NK-92 treated with Interleukin-12 subunit alpha and Interleukin-12 subunit beta, amount 100 ng/mL, for 24 hours (cell line): Measurements from ENCODE around the gene HLA-DMB.

ENCODE experiments used
- DNase-seq: peaks from one replicate; lab custom pipeline; 2025; lab: John Stamatoyannopoulos, UW

HLA-DMB gene

DNA sequence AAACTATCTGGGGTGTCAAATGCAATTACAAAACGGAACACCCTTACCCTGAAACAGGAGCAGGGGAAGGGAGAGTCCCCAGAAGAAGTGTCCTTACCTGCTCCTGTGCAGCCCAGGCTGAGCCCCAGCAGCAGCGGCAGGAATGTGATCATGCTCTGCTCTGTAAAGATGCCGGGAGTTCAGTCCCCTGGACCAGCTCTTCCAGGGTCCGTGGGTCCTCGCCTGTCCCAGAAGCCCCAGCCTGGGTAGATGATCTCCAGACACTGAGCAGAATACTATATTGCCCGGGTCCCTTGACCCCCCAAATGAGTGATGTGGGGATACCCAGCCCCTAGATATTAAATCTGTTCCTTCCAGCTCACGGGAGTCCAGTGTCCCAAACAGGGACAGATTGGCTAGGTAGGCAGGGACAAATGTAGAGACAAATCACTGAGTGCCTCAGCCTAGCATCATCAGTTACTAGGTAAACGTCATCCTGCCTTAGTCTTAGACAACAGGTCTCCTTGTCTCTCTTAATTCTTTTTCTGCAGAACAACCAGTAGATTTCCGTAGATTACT lies at the start of gene HLA-DMB:
HLA-DMB (minus strand) TSS at position 373 of the 558 bp plus-strand sequence; CDS start at position 152, 221 bp downstream.
- DNase-seq: peak; percentile 47

DNA sequence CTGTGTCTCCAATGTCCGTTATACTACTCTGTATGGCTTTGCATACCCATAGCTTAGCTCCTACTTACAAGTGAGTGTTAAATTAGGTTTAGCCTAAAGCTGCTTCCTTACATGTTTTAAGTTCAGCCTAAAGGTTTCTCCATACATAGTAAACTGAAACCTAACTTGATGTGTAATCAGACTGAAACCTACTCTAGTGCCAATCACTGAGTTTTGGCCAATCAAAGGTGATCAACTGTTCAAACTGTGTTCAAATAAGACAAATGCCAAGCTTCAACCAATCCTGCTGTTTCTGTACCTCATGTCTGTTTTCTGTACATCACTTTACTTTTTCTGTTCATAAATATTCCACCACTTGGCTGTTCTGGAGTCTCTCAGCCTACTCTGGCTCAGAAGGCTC lies 48.5 kb upstream of the HLA-DMB start:
- no peak for DNase-seq

DNA sequence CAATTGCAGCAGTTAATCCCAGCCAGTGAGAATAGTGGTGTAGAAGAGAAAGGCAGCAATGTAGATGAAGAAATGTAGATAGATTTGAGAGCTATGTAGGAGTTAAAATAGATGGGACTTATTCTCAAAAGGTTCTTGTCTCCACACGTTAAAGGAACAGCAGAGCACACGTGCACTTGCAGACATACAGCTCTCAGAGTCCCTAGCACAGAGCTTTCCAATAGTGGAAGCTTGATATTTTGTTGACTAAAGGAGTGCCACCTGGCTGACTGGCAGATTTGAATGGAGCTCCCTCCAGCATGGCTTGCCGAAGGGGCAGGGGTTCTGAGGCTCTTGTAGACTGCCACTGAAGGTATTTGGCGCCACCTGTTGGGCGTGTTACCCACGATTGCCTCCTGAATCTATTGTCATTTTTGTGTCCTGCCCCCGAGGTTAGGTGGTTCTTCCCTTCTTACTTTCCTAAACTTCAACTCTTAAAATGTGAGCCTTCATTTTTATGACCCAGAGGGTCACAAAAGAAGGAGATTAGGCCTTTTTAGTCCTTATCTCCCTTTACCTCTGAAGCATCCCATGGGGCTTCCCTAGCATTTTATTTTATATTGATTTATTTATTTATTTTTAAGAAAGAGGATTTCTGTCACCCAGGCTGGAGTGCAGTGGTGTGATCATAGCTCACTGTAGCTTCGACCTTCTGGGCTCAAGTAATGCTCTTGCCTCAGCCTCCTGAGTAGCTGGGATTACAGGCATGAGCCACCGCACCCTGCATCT lies 44.0 kb upstream of the HLA-DMB start:
- peak; percentile 72 for DNase-seq

DNA sequence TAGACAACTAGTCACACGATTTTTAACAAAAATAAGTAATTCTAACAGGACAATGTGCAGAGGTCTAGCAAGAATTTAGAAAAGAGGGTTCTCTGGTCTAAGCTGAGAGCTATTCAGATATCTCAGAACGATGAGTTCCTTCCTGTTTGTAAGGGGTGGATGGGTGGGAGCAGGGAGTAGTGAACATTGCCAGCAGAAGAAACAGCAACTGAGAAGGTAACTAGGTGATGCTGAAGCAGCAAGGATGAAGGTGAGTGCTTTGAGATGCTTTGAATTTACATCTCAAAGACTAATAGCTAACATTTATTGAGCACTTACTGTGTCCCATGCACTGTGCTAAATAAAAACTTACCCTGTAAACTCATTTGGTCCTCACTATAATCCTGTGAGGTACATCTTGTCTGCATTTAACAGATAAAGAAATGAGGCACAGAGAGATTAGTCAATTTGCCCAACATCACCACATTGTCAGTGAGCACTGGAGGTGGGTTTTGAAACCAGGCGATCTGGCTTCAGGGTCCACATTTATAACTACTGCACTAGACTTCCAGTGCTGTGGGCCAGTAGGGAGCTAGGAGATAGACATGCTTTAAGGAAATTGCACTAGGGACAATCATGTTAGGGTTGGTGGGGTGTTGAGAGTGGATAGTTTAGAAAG lies 43.3 kb upstream of the HLA-DMB start:
- DNase-seq: no peak

DNA sequence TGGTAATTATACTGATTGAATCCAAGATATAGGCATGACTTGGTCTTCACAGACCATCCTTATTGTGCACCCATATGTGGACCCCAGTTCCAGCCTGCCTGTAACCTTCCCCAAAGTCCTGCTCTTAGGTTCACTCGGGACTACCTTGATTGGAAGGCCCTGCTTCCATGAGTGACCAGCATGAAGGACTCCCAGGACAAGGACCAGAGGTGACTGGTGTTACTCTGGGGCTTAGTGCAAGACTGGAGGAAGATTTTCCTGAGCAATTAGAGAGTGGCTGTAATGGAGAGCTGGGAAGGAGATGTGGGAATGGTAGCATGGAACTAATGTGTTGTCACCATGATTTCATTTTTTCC lies 42.6 kb upstream of the HLA-DMB start:
- no peak for DNase-seq

DNA sequence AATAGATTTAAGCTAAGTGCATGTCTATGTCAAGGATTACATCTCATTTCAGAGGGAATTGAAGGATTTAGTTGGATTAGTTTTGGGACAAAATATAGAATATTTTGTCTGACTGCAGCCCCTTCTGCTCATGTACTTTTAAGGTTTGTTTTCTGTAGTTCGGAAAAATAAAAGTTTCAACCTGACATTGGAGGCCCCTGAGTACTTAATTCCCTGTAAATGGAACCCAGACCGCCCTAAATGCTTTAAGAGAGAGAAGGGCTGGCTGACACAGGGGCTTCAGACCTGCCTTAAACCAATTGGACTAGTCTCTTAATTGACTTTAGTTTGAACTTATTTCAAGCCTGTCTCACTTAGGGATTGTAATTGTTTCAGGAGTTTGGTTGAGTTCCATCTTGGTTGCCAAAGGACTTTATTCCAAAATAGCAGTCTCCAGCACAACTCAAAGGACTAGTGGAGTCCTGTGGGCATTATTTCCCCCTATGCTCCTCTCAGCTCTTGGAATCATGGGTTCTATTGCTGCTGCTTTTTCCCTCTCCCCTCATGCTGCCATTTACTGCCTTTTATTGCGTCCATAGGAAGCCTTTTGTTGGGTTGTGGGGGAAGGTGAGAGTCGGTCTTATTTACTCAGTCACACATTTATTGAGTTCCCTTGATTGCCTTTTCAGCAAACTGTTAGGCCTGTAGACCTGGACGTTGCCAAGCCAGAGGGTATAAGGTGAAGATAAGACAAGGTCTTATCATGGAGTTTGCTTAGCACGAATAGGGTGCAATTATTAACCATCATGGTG lies 42.1 kb upstream of the HLA-DMB start:
- no peak for DNase-seq

DNA sequence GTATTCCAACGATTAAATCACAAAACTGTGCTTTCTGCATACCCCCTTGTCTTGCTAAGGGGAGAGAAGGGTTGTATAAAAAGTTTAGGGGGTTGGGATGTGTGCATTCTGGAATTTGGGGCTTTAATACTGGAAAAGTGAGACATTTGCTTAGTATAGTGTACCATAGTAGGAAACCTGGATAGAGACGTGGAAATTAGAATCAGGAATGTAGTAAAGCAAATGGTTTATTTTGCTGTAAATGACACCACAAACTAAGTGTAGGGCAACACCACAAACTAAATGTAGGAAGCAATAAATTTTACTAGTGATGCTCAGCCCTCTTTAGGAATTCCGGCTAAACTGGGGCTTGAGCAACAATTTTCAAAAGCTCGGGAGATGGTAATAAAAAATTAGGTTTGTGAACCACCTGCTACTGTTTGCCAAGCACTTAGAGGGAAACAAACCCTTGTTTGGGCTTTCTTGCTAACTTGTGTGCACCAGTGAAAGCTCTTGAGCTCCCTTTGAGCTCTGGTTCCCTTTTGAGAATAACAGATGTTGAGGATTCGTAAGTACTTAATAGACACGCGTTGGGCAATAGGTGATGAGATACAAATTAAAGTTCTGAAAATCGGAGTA lies 41.4 kb upstream of the HLA-DMB start:
- no peak for DNase-seq

DNA sequence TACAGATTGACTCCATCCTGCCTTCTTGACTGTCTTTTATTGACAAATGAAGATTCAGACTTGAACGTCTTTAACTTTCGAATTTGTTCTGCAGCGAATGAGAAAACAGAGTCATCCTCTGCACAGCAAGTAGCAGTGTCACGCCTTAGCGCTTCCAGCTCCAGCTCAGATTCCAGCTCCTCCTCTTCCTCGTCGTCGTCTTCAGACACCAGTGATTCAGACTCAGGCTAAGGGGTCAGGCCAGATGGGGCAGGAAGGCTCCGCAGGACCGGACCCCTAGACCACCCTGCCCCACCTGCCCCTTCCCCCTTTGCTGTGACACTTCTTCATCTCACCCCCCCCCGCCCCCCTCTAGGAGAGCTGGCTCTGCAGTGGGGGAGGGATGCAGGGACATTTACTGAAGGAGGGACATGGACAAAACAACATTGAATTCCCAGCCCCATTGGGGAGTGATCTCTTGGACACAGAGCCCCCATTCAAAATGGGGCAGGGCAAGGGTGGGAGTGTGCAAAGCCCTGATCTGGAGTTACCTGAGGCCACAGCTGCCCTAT lies 39.7 kb upstream of the HLA-DMB start:
- DNase-seq: no peak

DNA sequence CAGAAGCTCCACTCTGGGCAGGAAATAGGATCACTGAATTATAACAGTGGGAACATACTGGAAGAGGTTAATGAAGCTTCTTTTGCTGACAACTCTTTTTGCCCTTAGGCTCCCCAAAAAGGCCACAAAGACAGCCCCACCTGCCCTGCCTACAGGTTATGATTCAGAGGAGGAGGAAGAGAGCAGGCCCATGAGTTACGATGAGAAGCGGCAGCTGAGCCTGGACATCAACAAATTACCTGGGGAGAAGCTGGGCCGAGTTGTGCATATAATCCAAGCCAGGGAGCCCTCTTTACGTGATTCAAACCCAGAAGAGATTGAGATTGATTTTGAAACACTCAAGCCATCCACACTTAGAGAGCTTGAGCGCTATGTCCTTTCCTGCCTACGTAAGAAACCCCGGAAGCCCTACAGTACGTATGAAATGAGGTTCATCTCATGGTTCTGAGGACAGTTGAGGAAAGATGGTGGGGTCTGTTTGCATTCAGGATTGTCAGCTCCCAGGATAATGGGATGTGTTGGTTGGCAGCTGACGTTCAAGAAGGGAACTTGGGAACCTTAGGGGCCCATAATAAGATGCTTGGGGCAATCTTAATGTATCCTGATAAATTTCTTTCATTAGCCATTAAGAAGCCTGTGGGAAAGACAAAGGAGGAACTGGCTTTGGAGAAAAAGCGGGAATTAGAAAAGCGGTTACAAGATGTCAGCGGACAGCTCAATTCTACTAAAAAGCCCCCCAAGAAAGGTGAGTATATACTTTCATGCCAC lies 39.1 kb upstream of the HLA-DMB start:
- no peak for DNase-seq

DNA sequence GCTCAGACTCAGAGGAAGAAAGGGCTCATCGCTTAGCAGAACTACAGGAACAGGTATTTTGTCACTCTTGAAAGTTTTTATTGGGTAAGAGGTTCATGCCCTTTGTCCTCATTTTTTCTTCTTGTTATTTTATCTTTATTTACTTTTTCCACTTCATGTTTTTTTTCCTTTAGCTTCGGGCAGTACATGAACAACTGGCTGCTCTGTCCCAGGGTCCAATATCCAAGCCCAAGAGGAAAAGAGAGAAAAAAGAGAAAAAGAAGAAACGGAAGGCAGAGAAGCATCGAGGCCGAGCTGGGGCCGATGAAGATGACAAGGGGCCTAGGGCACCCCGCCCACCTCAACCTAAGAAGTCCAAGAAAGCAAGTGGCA lies 37.1 kb upstream of the HLA-DMB start:
- DNase-seq: no peak

DNA sequence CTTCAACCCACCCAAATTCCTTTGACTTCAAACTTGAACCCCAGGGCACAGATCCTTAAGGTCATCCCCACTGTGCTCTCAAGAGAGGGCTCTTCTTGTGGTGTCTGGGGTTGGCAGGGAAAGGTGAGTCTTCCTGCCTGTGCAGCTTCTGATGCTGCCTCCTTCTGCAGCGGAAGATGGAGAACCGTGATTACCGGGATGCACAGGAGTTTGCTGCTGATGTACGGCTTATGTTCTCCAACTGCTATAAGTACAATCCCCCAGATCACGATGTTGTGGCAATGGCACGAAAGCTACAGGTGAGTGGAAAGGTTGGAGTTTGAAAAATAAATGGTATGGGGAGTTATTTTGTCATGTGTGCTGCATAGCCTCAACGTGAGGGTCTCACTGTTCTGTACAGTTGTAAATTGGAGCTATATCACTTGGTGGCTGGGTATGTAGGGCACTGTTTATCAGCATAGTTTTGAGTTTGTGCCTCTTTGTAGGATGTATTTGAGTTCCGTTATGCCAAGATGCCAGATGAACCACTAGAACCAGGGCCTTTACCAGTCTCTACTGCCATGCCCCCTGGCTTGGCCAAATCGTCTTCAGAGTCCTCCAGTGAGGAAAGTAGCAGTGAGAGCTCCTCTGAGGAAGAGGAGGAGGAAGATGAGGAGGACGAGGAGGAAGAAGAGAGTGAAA lies 36.6 kb upstream of the HLA-DMB start:
- no peak for DNase-seq

DNA sequence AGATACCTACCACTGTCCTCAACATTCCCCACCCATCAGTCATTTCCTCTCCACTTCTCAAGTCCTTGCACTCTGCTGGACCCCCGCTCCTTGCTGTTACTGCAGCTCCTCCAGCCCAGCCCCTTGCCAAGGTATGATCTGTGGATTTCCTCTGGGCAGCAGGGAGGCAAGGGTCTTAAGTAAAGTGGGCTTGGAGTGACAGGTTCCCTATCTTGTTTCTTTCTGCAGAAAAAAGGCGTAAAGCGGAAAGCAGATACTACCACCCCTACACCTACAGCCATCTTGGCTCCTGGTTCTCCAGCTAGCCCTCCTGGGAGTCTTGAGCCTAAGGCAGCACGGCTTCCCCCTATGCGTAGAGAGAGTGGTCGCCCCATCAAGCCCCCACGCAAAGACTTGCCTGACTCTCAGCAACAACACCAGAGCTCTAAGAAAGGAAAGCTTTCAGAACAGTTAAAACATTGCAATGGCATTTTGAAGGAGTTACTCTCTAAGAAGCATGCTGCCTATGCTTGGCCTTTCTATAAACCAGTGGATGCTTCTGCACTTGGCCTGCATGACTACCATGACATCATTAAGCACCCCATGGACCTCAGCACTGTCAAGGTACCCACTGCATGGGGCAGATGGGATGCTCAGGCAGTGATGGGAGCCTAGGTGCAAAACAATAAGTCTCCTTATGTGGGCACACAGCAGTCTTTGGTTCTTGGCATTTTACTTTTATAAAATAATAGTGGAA lies 35.7 kb upstream of the HLA-DMB start:
- DNase-seq: no peak

DNA sequence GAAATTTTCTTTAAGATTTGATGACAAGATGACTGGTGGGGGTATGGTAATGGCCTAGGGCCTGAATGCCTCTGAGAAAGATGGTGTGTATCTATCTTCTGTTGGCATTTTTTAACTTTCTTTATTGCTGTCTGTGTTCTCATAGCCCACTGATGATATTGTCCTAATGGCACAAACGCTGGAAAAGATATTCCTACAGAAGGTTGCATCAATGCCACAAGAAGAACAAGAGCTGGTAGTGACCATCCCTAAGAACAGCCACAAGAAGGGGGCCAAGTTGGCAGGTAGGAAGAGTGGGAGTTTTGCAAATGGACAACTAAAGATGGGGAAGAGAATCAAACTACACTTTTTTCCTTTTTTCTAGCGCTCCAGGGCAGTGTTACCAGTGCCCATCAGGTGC lies 35.1 kb upstream of the HLA-DMB start:
- DNase-seq: no peak

DNA sequence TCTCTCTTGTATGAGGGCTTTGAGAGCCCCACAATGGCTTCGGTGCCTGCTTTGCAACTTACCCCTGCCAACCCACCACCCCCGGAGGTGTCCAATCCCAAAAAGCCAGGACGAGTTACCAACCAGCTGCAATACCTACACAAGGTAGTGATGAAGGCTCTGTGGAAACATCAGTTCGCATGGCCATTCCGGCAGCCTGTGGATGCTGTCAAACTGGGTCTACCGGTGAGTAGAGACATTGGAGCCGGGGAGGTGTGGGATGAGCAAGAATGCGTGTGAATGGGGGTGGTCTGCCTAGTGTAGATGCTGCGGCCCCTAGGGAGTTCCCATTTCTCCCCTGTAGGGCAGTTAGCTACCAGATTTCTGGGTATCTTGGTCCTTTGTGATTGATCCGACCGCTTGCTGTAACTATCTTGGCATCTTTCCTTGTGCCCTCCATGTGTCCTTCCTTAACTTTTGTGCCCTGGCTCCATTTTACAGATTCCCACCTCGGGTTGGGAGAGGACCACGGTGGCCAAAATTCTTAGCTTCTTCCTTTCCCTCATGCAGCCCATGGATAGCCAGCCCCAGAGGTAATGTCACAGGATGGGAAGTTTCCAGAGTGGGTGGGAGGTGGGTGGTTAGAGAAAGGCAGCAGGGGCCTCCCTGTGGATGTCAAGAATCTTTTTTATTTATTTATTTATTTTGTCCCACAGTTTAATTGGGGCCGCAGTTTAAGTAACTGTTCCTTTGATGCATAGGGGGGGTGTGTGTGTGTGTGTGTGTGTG lies 33.9 kb upstream of the HLA-DMB start:
- DNase-seq: no peak

DNA sequence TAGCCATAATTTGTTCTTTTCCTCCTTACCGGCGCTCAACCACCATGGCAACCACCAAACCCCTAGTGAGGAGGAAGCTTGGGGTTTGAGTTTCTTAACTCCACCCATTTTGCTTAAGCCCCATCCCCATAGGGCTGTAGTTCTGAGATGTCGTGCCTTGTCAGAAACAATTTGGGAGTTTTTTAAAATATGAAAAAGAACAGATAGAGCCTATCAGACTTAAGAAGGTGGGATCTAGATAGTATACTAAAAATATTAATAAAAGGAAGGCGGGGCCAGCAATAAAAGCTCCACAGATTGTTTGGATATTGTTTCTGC lies 33.1 kb upstream of the HLA-DMB start:
- DNase-seq: no peak

DNA sequence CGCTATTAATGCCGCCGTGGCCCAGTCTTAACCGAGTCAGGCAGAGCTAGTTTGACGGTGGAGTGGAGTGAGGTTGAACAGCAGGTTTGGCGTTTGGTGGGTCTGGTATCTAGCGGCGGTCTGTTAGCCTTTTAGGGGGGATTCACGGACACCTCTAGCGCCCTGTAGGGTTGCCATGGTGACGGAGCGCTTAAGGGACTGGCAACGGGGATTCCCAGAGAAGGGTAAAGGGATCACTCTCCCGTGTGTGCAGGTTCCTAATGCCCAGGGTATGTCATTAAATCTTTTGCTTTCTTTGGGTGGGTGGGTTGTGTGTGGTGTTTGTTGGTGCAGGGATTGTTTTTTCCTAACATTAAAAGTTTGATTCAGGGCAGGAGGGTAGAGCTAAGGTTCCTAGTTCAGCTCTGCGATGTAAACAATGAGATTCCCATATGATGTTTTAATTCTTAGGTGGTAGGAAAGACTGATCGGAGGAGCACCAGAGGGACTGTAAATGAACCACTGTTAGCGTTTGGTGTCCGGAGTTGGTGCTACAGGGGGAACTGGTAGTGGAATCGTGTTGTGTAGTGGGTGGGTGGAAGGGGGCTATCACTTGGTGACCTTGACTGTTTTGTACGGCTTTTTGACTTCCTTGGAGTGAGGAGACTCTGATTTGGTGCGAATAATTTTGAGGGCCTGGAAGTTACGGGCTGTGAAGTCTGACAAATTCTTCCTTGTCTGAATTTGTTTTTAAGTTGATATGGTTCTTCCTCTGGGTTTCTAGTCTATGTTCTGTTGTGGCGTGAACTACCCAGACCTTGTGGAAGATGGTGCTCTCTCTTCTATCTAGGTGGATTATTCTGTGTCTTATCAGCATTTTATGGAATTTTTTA lies 32.6 kb upstream of the HLA-DMB start:
- peak; percentile 57 for DNase-seq

DNA sequence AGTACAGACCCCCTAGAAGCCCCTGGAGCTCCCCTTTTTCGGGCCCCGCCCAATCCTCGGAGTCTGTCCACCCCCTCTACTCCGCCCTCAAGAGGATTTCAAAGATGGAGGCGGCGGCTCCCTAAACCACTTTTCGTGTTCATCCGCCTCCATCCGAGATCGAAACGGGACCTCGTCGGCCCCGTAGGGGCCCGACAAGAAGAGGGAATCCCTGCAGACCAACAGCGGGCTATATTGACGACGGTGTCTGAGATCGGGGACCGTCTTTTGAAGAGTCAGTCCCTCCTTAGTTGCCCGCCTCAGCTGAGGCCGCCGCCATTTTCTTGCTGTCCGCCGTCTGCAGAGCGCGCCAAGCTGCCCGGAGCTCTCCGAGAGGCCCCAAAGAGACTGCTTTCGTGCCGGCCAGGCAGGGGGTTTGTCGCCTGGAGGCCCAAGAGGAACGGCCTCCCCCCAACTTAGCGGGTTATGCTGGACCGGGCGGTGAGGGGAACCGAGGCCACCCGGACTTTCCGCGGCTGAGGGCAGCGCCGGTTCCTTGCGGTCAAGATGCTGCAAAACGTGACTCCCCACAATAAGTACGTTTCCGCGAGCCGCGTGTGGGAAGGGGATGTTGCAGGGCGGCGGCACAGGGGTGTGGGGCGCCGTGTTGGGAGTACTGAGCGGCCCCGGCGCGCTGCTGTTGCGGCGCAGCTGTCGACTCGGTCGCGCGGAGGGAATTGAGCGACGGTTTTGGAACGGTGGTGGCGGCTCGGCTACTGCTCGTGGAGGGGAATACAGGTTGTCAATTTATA lies 31.7 kb upstream of the HLA-DMB start:
- peak; percentile 80 for DNase-seq
